SK-N-SH treated with all-trans-retinoic acid at 6 μM for 48 hours (cell line): Measurements from ENCODE around the gene LEFTY1.
"Not testable (repeated sequence)": the region's sequence is repeated elsewhere in the genome, so short reads cannot be mapped to it uniquely, and the experiment has no call there.

Experiments used
- ATAC-seq: fragments of 200-7000 bp; cut with Tn5 transposase; 3 replicates; pipeline ENCODE4 v1.9.1; 2020; ENCODE audit warnings: mild to moderate bottlenecking, moderate library complexity
- ARNTL ChIP-seq: fragments of 450-650 bp; formaldehyde crosslinking; IDR thresholded peaks from 2 replicates; pipeline ENCODE4 v1.5.0; 2020; ENCODE audit warnings: low read depth, mild to moderate bottlenecking, moderate library complexity, borderline replicate concordance
- BACH2 ChIP-seq: fragments of 250-450 bp; sonication (Bioruptor Pico); IDR thresholded peaks from 2 replicates; pipeline ENCODE4 v1.9.0; 2021; ENCODE audit warnings: mild to moderate bottlenecking, borderline replicate concordance
- CSDC2 ChIP-seq: fragments of 250-450 bp; sonication (Bioruptor Pico); IDR thresholded peaks from 2 replicates; pipeline ENCODE4 v1.5.0; 2020; ENCODE audit warnings: mild to moderate bottlenecking, moderate library complexity
- CSRNP3 ChIP-seq: fragments of 250-450 bp; sonication (Bioruptor Pico); IDR thresholded peaks from 2 replicates; pipeline ENCODE4 v1.5.1; 2021; ENCODE audit warnings: mild to moderate bottlenecking, moderate library complexity
- ESRRG ChIP-seq: fragments of 250-450 bp; sonication (Bioruptor Pico); IDR thresholded peaks from 2 replicates; pipeline ENCODE4 v1.6.1; 2021; ENCODE audit warnings: mild to moderate bottlenecking
- GLIS3 ChIP-seq: fragments of 250-450 bp; sonication (Bioruptor Pico); IDR thresholded peaks from 2 replicates; pipeline ENCODE4 v1.5.0; 2020; ENCODE audit warnings: mild to moderate bottlenecking, moderate library complexity
- ISL1 ChIP-seq: fragments of 250-450 bp; sonication (Bioruptor Pico); IDR thresholded peaks from 2 replicates; pipeline ENCODE4 v2.1.2; 2022; ENCODE audit warnings: mild to moderate bottlenecking, moderate library complexity
- OSR1 ChIP-seq: fragments of 250-450 bp; sonication (Bioruptor Pico); IDR thresholded peaks from 2 replicates; pipeline ENCODE4 v1.8.0; 2022; ENCODE audit warnings: moderate library complexity, mild to moderate bottlenecking, inconsistent platforms
- PATZ1 ChIP-seq: fragments of 250-450 bp; sonication (Bioruptor Pico); IDR thresholded peaks from 2 replicates; pipeline ENCODE4 v1.8.0; 2020; ENCODE audit warnings: mild to moderate bottlenecking, moderate library complexity, borderline replicate concordance
- PPARA ChIP-seq: fragments of 250-450 bp; sonication (Bioruptor Pico); IDR thresholded peaks from 2 replicates; pipeline ENCODE4 v1.5.0; 2020; ENCODE audit warnings: mild to moderate bottlenecking, borderline replicate concordance
- RARB ChIP-seq: fragments of 250-450 bp; sonication (Bioruptor Pico); IDR thresholded peaks from 2 replicates; pipeline ENCODE4 v1.8.0; 2021; ENCODE audit warnings: mild to moderate bottlenecking, moderate library complexity
- SNAI2 ChIP-seq: fragments of 250-450 bp; sonication (Bioruptor Pico); IDR thresholded peaks from 2 replicates; pipeline ENCODE4 v1.5.0; 2020; ENCODE audit warnings: mild to moderate bottlenecking, moderate library complexity
- TCF4 ChIP-seq: fragments of 250-450 bp; sonication (Bioruptor Pico); IDR thresholded peaks from 2 replicates; pipeline ENCODE4 v1.8.0; 2021; ENCODE audit warnings: mild to moderate bottlenecking, moderate library complexity, borderline replicate concordance
- ZC3H10 ChIP-seq: fragments of 250-450 bp; sonication (Bioruptor Pico); IDR thresholded peaks from 2 replicates; pipeline ENCODE4 v1.5.1; 2021; ENCODE audit warnings: mild to moderate bottlenecking, moderate library complexity
- ZFP3 ChIP-seq: fragments of 250-450 bp; sonication (Bioruptor Pico); IDR thresholded peaks from 2 replicates; pipeline ENCODE4 v1.5.0; 2020; ENCODE audit warnings: mild to moderate bottlenecking, moderate library complexity
- ZFP30 ChIP-seq: fragments of 450-650 bp; formaldehyde crosslinking; IDR thresholded peaks from 2 replicates; pipeline ENCODE4 v1.5.0; 2022; ENCODE audit warnings: mild to moderate bottlenecking, moderate library complexity
- ZNF8 ChIP-seq: fragments of 450-650 bp; formaldehyde crosslinking; IDR thresholded peaks from 2 replicates; pipeline ENCODE4 v1.5.0; 2020; ENCODE audit warnings: mild to moderate bottlenecking, moderate library complexity
- TF ChIP-seq, protein P1 (sequence below): fragments of 250-450 bp; sonication (Bioruptor Pico); IDR thresholded peaks from 2 replicates; pipeline ENCODE4 v1.8.0; 2021; ENCODE audit warnings: low read depth, mild to moderate bottlenecking, moderate library complexity, borderline replicate concordance
- TF ChIP-seq, protein P2 (sequence below): fragments of 250-450 bp; sonication (Bioruptor Pico); IDR thresholded peaks from 2 replicates; pipeline ENCODE4 v1.5.1; 2020; ENCODE audit warnings: low read depth, mild to moderate bottlenecking, moderate library complexity
- TF ChIP-seq, protein P3 (sequence below): fragments of 250-450 bp; sonication (Bioruptor Pico); IDR thresholded peaks from 2 replicates; pipeline ENCODE4 v1.5.0; 2020; ENCODE audit warnings: mild to moderate bottlenecking, moderate library complexity

Gene LEFTY1

GRCh38 chr1:225930566-225930965 is 41.6 kb upstream of the LEFTY1 start:
- no peak for ATAC-seq
- TF ChIP-seq ESRRG (CRISPR knock-in tag) (no peak), CSRNP3 (CRISPR knock-in tag) (no peak), ZFP30 (CRISPR knock-in tag) (no peak), PPARA (no peak), ZFP3 (CRISPR knock-in tag) (no peak), TCF4 (no peak), BACH2 (CRISPR knock-in tag) (no peak), ZNF8 (no peak), ZC3H10 (CRISPR knock-in tag) (no peak), ARNTL (CRISPR knock-in tag) (no peak), CSDC2 (no peak)

DNA sequence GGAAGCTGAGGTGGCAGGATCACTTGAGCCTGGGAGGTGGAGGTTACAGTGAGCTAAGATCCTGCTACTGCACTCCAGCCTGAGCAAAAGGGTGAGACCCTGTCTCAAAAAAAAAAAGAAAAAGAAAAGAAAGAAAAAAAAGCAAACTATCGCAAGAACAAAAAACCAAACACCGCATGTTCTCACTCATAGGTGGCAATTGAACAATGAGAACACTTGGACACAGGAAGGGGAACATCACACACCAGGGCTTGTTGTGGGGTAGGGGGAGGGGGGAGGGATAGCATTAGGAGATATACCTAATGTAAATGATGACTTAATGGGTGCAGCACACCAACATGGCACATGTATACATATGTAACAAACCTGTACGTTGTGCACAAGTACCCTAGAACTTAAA is 40.5 kb upstream of the LEFTY1 start:
- ATAC-seq: not testable (repeated sequence)

- ATAC-seq: no peak
- TF ChIP-seq PATZ1 (no peak), ZC3H10 (CRISPR knock-in tag) (no peak), RARB (CRISPR knock-in tag) (no peak), ESRRG (CRISPR knock-in tag) (no peak), ZFP30 (CRISPR knock-in tag) (no peak), TCF4 (no peak), ZFP3 (CRISPR knock-in tag) (no peak), ISL1 (CRISPR knock-in tag) (no peak), SNAI2 (CRISPR knock-in tag) (no peak), ZNF8 (no peak), PPARA (no peak), GLIS3 (CRISPR knock-in tag) (no peak), OSR1 (CRISPR knock-in tag) (no peak), BACH2 (CRISPR knock-in tag) (no peak), CSRNP3 (CRISPR knock-in tag) (no peak)
- TF ChIP-seq, protein P1, sequence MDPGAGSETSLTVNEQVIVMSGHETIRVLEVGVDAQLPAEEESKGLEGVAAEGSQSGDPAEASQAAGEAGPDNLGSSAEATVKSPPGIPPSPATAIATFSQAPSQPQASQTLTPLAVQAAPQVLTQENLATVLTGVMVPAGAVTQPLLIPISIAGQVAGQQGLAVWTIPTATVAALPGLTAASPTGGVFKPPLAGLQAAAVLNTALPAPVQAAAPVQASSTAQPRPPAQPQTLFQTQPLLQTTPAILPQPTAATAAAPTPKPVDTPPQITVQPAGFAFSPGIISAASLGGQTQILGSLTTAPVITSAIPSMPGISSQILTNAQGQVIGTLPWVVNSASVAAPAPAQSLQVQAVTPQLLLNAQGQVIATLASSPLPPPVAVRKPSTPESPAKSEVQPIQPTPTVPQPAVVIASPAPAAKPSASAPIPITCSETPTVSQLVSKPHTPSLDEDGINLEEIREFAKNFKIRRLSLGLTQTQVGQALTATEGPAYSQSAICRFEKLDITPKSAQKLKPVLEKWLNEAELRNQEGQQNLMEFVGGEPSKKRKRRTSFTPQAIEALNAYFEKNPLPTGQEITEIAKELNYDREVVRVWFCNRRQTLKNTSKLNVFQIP (CRISPR knock-in tag): no peak
- TF ChIP-seq, protein P2, sequence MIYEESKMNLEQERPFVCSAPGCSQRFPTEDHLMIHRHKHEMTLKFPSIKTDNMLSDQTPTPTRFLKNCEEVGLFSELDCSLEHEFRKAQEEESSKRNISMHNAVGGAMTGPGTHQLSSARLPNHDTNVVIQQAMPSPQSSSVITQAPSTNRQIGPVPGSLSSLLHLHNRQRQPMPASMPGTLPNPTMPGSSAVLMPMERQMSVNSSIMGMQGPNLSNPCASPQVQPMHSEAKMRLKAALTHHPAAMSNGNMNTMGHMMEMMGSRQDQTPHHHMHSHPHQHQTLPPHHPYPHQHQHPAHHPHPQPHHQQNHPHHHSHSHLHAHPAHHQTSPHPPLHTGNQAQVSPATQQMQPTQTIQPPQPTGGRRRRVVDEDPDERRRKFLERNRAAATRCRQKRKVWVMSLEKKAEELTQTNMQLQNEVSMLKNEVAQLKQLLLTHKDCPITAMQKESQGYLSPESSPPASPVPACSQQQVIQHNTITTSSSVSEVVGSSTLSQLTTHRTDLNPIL (CRISPR knock-in tag): no peak
- TF ChIP-seq, protein P3, sequence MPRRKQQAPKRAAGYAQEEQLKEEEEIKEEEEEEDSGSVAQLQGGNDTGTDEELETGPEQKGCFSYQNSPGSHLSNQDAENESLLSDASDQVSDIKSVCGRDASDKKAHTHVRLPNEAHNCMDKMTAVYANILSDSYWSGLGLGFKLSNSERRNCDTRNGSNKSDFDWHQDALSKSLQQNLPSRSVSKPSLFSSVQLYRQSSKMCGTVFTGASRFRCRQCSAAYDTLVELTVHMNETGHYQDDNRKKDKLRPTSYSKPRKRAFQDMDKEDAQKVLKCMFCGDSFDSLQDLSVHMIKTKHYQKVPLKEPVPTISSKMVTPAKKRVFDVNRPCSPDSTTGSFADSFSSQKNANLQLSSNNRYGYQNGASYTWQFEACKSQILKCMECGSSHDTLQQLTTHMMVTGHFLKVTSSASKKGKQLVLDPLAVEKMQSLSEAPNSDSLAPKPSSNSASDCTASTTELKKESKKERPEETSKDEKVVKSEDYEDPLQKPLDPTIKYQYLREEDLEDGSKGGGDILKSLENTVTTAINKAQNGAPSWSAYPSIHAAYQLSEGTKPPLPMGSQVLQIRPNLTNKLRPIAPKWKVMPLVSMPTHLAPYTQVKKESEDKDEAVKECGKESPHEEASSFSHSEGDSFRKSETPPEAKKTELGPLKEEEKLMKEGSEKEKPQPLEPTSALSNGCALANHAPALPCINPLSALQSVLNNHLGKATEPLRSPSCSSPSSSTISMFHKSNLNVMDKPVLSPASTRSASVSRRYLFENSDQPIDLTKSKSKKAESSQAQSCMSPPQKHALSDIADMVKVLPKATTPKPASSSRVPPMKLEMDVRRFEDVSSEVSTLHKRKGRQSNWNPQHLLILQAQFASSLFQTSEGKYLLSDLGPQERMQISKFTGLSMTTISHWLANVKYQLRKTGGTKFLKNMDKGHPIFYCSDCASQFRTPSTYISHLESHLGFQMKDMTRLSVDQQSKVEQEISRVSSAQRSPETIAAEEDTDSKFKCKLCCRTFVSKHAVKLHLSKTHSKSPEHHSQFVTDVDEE (CRISPR knock-in tag): no peak
Measured at GRCh38 chr1:225928186-225929175, 39.5 kb upstream of the LEFTY1 start.
